Germinal center (tissue), 1 donor: ENCODE data around the gene TMEM255A.
"Not testable (repeated sequence)": the region's sequence is repeated elsewhere in the genome, so short reads cannot be mapped to it uniquely, and the experiment has no call there.

Experiments used
- DNase-seq: peaks from one replicate; pipeline ENCODE4 v3.0.0; 2012; ENCODE audit warnings: mixed read lengths, low spot score

Gene TMEM255A

GRCh38 chrX:120310861-120311726, at the start of gene TMEM255A:
Gene TMEM255A, minus strand, starts transcription at chrX:120311461. Its CDS starts 152 bp downstream, at chrX:120311309.
- DNase-seq = no peak

GRCh38 chrX:120358737-120359456, 47.6 kb upstream of the TMEM255A start:
- DNase-seq = no peak

DNA sequence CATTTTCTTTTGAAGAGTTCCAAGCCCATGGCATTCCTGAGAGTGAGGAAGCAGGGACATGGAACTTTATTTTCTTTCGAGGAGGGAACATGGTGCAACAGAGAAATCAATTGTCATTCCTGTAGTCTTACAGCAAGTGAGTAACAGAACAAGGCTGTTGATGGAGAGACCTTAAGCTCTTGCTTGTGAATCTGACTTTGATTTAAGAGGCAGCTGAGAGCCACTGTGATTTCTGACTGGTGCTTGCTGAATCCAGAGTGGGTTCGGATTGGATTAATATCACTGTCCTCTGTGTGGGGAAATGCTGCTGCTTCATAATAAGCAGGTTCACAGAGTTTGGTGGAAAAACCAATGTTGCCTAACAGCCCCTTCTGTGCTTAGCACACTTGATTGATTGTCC, 45.9 kb upstream of the TMEM255A start:
- DNase-seq = no peak

- no peak for DNase-seq
These were observed 44.8 kb upstream of the TMEM255A start for GRCh38 chrX:120356084-120356483.

DNA sequence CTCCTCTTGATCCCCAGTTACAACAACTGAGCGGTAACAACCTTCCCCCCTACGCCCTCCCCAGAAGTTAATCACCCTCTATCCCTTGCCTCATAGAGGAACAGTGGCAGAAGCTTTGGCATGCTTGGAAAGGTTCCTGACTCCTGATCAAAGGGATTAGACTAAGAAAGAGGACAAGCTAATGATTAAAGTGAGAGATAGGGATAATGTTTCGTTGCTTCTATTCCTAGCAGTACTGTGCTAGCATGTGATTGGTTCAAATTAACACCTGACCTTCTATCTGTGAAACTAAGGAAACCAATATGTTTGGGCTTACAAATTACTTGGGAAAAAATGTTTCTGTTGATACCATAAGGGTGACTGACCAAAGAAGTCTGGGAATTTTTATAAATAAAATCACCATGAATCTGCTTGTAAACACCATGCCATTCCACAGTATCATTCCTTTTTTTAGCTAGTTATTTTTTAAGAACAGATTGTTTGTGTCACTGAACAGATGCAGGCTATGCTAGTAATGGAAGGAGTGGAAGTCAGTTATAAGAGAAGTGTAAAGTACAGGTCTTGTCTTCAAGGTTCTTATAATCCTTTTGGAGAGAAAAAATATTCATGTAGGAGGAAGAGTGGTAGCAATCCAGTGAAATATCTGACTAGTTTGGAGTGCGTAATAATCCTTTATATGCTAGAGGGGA, 39.3 kb upstream of the TMEM255A start:
- no peak for DNase-seq

DNA sequence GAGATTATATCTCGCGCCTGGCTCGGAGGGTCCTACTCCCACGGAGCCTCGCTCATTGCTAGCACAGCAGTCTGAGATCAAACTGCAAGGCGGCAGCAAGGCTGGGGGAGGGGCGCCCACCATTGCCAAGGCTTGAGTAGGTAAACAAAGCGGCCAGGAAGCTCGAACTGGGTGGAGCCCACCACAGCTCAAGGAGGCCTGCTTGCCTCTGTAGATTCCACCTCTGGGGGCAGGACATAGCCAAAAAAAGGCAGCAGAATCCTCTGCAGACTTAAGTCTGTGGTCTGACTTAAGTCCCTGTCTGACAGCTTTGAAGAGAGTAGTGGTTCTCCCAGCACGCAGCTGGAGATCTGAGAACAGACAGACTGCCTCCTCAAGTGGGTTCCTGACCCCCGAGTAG, 33.3 kb upstream of the TMEM255A start:
- DNase-seq = not testable (repeated sequence)

DNA sequence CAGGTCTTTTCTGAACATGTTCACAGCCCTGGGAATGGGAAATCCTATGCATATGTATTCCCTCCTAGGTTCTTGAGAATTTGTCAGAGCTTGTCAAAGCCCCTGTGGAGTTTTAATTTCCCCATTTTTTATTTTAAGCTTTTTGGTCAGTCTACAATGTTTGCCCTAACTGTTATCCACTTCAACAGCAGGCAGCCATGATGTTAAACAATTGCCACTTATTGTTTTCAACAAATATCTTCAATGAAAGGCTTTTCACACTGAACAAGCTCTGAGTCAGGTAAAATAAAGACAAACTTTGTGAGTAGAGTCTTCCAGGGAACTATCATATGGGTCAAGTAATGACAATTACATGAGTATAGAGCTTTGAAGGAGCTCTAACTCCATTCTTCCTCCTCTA, 25.6 kb upstream of the TMEM255A start:
- no peak for DNase-seq

- DNase-seq = no peak
These were observed 24.0 kb upstream of the TMEM255A start for GRCh38 chrX:120335289-120335688.

GRCh38 chrX:120334603-120335002, 23.3 kb upstream of the TMEM255A start:
- no peak for DNase-seq

- DNase-seq = no peak
These were observed 22.9 kb upstream of the TMEM255A start for GRCh38 chrX:120334151-120334550.

GRCh38 chrX:120332394-120332793, 21.1 kb upstream of the TMEM255A start:
- DNase-seq = no peak

DNA sequence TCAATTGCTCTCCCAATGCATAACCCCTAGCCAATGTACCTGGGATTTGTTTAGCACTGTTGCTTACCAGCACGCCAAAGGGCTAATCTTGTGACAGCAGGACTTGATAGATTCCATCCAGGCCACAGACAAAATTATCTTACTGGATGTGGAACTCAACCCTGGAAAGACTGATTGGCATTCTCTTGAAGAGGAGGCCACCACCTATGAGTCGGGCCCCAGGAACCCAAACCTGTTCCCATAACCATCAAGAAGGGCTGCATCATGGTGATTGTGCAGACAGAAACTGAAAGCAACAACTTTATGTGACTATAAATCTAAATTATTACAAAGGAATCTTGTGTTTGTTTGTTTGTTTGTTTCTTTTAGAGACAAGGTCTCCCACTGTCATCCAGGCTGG, 19.9 kb upstream of the TMEM255A start:
- no peak for DNase-seq

- no peak for DNase-seq
These were observed 10.4 kb upstream of the TMEM255A start for GRCh38 chrX:120321520-120322281.

DNA sequence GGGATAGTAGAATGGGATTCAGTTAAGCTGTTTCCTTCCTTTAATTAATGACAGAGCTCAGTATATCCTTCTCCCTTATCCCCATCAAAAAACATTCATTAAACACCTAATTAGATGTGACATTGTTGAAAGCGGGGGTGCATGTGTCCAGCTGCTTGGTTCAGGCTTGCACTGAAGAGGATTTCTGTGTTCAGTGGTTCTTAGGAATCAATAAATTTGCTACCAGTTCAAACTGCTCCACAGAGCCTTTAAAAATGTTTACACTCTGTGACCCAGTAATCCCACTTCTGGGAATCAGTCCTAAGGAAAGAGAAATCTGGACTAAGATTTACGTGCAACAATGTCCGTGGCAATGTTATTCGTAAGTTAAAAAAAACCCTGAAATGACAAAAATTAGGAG, 7.2 kb upstream of the TMEM255A start:
- DNase-seq = no peak

- no peak for DNase-seq
These were observed 5.5 kb upstream of the TMEM255A start for GRCh38 chrX:120316587-120317283.

GRCh38 chrX:120315776-120316175, 4.5 kb upstream of the TMEM255A start:
- no peak for DNase-seq

GRCh38 chrX:120311727-120312063, 434 bp upstream of the TMEM255A start:
- DNase-seq = no peak

DNA sequence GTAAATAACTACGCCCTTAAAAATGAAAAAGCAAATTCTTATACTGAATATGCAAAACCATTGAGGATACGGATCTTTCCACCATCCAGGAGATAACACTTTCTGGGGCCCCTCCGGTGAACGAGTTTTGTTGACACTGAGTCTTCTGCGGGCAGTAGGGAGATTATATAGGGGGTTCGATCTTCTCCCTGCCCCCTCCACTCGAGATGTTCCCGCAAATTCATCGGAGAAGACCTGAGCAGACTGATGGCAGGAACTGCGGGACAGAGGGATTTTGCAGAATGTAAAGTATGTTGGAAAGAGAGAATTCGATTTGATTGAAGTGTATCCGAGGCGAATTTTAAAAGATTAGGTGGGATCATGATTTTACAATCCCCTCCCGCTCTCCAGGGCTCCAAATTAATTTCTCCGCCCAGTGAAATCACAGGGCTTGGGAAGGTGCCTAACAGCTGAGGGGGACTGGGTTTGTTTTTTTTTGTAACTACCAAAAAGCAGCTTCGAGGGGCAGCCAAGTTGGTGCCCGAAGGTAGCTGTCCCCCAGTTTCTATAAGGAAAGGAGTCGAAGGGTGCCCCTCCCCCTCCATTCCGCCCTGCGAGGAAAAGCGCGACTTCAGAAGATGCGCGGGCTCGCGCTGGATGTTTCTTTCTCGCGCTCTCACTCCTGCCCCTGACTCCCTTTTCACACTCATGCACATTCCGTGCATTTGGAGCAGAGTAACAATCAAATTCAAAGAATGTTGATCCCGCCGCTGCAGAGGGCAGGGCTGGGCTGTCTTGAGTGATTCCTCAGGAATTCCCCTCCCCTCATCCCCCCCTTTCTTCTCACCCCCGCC, 1.2 kb downstream of the TMEM255A start:
- DNase-seq = no peak

GRCh38 chrX:120308959-120309872, 2.0 kb downstream of the TMEM255A start:
- DNase-seq = peak; percentile 40
